ENCODE measurements around the gene INTS3. TPM values are rescaled to one million over a fixed set of nuclear protein-coding genes. Genes with fewer than 3 reads are reported as not detected.
"Not testable (repeated sequence)": the region's sequence is repeated elsewhere in the genome, so short reads cannot be mapped to it uniquely, and the experiment has no call there.

The INTS3 gene
- total RNA-seq, 4 donors from 2014 or later: 31.4 to 55.3 (median 43.5) TPM

- H3K27me3 ChIP-seq: no peaks in the 10 kb centered on the region
- TF ChIP-seq CTCF (IDR thresholded peaks at IDR 0.05): no peak
- TF ChIP-seq EP300 (IDR thresholded peaks at IDR 0.05): no peak
- TF ChIP-seq POLR2AphosphoS5 (IDR thresholded peaks at IDR 0.05): no peak
- TF ChIP-seq POLR2A (IDR thresholded peaks at IDR 0.05): no peak
- no peaks in the 10 kb centered on the region for H3K9me3 ChIP-seq
- peaks cover 0 to 9% of the 10 kb centered on the region in 2 donors for H3K36me3 ChIP-seq
- H3K27ac ChIP-seq: peak overlapping the region in 2 of 4 donors; percentile 7 to 11
- peaks cover 0 to 72% (median 31%) of the 10 kb centered on the region in 3 donors for H3K4me1 ChIP-seq
- 50 to 80% methylated on average over 2 to 3 of the region's 17 CpGs for WGBS, 2 donors (ENCODE audit: low coverage in 1 of 2)
- H3K4me3 ChIP-seq: no peak overlapping the region
- no peak for ATAC-seq
Observed at GRCh38 chr1:153779781-153780541, 52.1 kb downstream of the INTS3 start.

GRCh38 chr1:153780551-153780950 lies 52.7 kb downstream of the INTS3 start:
- Histone ChIP-seq H3K27ac (peak overlapping the region in 2 of 4 donors; percentile 7 to 11), H3K4me1 (peaks cover 0 to 66% (median 31%) of the 10 kb centered on the region in 3 donors)
- 40 to 80% methylated on average over 1 of the region's 4 CpGs for WGBS, 2 donors (ENCODE audit: low coverage in 1 of 2)

GRCh38 chr1:153782648-153783047 lies 54.8 kb downstream of the INTS3 start:
- not testable (repeated sequence) for ATAC-seq, H3K36me3 ChIP-seq, H3K9me3 ChIP-seq, H3K27me3 ChIP-seq
- H3K27ac ChIP-seq: peak overlapping the region; percentile 93 to 99 (median 94)
- H3K4me1 ChIP-seq: peaks cover 0 to 45% (median 16%) of the 10 kb centered on the region in 3 donors
- peak overlapping the region in 1 of 2 donors; percentile 74 for H3K4me3 ChIP-seq
- 79 to 85% methylated on average over 6 to 7 of the region's 8 CpGs for WGBS, 2 donors (ENCODE audit: low coverage in 1 of 2)

More at GRCh38 chr1:153780551-153780950, 52.7 kb downstream of the INTS3 start:
- Histone ChIP-seq H3K36me3 (peaks cover 0 to 9% of the 10 kb centered on the region in 2 donors), H3K9me3 (no peaks in the 10 kb centered on the region), H3K4me3 (no peak overlapping the region), H3K27me3 (no peaks in the 10 kb centered on the region)
- ATAC-seq: no peak
- TF ChIP-seq POLR2A (IDR thresholded peaks at IDR 0.05) (no peak), EP300 (IDR thresholded peaks at IDR 0.05) (no peak), POLR2AphosphoS5 (IDR thresholded peaks at IDR 0.05) (no peak), CTCF (IDR thresholded peaks at IDR 0.05) (no peak)

- H3K36me3 ChIP-seq: peaks cover 0 to 9% of the 10 kb centered on the region in 2 donors
- ATAC-seq: peak; percentile 96
- peak overlapping the region; percentile 58 to 74 for H3K4me3 ChIP-seq
- H3K27ac ChIP-seq: peak overlapping the region; percentile 93 to 99 (median 94)
- TF ChIP-seq POLR2A (IDR thresholded peaks at IDR 0.05): peak; percentile 86 to 97
- TF ChIP-seq POLR2AphosphoS5 (IDR thresholded peaks at IDR 0.05): peak; percentile 97
- peak in 3 of 4 experiments; percentile 15 to 53 (median 38) for TF ChIP-seq CTCF (IDR thresholded peaks at IDR 0.05)
- TF ChIP-seq EP300 (IDR thresholded peaks at IDR 0.05): peak; percentile 8
- H3K4me1 ChIP-seq: peaks cover 0 to 41% (median 11%) of the 10 kb centered on the region in 3 donors
- WGBS, 2 donors (ENCODE audit: low coverage in 1 of 2): 0 to 1% methylated on average over 26 to 36 of the region's 61 CpGs
- H3K27me3 ChIP-seq: no peaks in the 10 kb centered on the region
- H3K9me3 ChIP-seq: no peaks in the 10 kb centered on the region
Observed at GRCh38 chr1:153783233-153784190, 55.7 kb downstream of the INTS3 start.

All from gastroesophageal sphincter (tissue), 4 donors.